NCI-H345 (cell line): Measurements from ENCODE around the gene PGAP3.

Experiments
- DNase-seq: peaks from one replicate; lab custom pipeline; 2025; lab: John Stamatoyannopoulos, UW

PGAP3 gene

GRCh38 chr17:39660397-39661385 is 27.2 kb downstream of the PGAP3 start:
- DNase-seq: no peak

- DNase-seq: no peak
These were observed 27.9 kb downstream of the PGAP3 start for GRCh38 chr17:39660011-39660360.

GRCh38 chr17:39659279-39660010 is 28.4 kb downstream of the PGAP3 start:
- DNase-seq: no peak

- no peak for DNase-seq
These were observed 29.1 kb downstream of the PGAP3 start for GRCh38 chr17:39658760-39659159.

- DNase-seq: no peak
These were observed 29.5 kb downstream of the PGAP3 start for GRCh38 chr17:39658346-39658745.

- no peak for DNase-seq
These were observed 32.8 kb downstream of the PGAP3 start for GRCh38 chr17:39655105-39655504.

GRCh38 chr17:39653662-39654331 is 34.1 kb downstream of the PGAP3 start:
- peak; percentile 18 for DNase-seq

GRCh38 chr17:39653316-39653661 is 34.6 kb downstream of the PGAP3 start:
- DNase-seq: no peak

GRCh38 chr17:39652587-39653315 is 35.1 kb downstream of the PGAP3 start:
- no peak for DNase-seq

GRCh38 chr17:39651923-39652586 is 35.8 kb downstream of the PGAP3 start:
- no peak for DNase-seq

- no peak for DNase-seq
These were observed 37.7 kb downstream of the PGAP3 start for GRCh38 chr17:39650121-39650579.

- DNase-seq: no peak
These were observed 39.1 kb downstream of the PGAP3 start for GRCh38 chr17:39648616-39649366.

GRCh38 chr17:39647256-39647655 is 40.6 kb downstream of the PGAP3 start:
- DNase-seq: no peak

- no peak for DNase-seq
These were observed 44.6 kb downstream of the PGAP3 start for GRCh38 chr17:39643271-39643670.

GRCh38 chr17:39642291-39643074 is 45.4 kb downstream of the PGAP3 start:
- DNase-seq: no peak

- no peak for DNase-seq
These were observed 46.0 kb downstream of the PGAP3 start for GRCh38 chr17:39641883-39642282.

GRCh38 chr17:39641097-39641496 is 46.8 kb downstream of the PGAP3 start:
- no peak for DNase-seq

- DNase-seq: no peak
These were observed 47.2 kb downstream of the PGAP3 start for GRCh38 chr17:39640591-39641031.

- DNase-seq: no peak
These were observed 48.0 kb downstream of the PGAP3 start for GRCh38 chr17:39639566-39640458.
